Body of pancreas (tissue), 4 donors: ENCODE data around the gene WWOX.

Source experiments
- POLR2A ChIP-seq, 3 donors: fragments of 450-650 bp; IDR thresholded peaks; one replicate each; pipeline ENCODE4 v1.6.1; 2016; ENCODE audit warnings: antibody characterized with exemption in 3 of 3, mild to moderate bottlenecking in 2 of 3
- TF ChIP-seq, protein P1 (sequence below), 7 experiments: fragments of 450-650 bp in 4 of 7; fragments of 200-600 bp in 3 of 7; sonication (generic) in 3 of 7; IDR thresholded peaks; one replicate each; pipeline ENCODE4 v1.5.1; 2016 to 2019; ENCODE audit warnings: antibody characterized with exemption in 7 of 7

GRCh38 chr16:79150632-79151310, 1051.3 kb downstream of the WWOX start:
- TF ChIP-seq, protein P1, sequence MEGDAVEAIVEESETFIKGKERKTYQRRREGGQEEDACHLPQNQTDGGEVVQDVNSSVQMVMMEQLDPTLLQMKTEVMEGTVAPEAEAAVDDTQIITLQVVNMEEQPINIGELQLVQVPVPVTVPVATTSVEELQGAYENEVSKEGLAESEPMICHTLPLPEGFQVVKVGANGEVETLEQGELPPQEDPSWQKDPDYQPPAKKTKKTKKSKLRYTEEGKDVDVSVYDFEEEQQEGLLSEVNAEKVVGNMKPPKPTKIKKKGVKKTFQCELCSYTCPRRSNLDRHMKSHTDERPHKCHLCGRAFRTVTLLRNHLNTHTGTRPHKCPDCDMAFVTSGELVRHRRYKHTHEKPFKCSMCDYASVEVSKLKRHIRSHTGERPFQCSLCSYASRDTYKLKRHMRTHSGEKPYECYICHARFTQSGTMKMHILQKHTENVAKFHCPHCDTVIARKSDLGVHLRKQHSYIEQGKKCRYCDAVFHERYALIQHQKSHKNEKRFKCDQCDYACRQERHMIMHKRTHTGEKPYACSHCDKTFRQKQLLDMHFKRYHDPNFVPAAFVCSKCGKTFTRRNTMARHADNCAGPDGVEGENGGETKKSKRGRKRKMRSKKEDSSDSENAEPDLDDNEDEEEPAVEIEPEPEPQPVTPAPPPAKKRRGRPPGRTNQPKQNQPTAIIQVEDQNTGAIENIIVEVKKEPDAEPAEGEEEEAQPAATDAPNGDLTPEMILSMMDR (IDR thresholded peaks at IDR 0.05) = no peak
- no peak for TF ChIP-seq POLR2A (IDR thresholded peaks at IDR 0.05)
